NCI-H1436 treated with DMSO at 0.1 percent for 48 hours (cell line): ENCODE measurements around the gene MAPK14.

Source experiments
- DNase-seq: peaks from one replicate; lab custom pipeline; 2025; lab: John Stamatoyannopoulos, UW

The MAPK14 gene

DNA sequence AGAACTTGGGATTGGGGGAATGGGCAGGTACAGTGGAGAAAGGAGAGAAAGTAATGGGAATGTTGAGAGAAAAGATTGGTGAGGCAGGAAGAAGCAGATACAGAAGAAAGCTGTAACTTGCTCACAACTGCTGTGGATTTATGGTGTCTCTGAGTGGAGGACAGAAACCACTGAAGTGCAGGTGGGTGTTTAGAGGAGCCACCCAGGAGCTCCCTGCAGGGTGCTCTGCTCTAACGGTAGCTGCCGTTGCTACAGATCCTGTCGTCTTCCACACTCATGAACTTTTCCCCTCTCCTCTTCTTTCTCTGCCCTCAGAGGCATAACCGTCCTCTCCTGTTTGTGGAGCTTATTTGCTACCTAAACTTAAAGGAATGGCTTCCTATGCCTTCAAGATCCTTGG is 75.2 kb downstream of the MAPK14 start:
- no peak for DNase-seq

DNA sequence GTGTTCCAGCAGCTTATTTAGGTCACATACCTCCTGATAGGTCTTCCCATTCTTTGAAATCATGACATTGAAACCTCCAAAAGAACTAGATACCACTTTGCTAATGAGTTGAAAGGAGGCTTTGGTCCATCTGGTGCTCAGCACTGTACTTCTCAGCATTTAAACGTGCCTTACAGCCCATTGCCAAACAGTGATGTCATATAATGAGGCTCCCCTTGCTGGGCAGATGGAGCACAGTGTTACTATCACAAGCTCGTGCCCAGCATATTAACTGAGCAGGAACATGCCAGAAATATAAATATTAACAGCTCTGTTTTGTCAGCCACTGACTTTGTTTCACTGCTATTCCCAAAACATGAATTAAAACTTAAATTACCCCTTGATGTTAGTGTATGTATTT is 77.2 kb downstream of the MAPK14 start:
- DNase-seq, result no peak

DNA sequence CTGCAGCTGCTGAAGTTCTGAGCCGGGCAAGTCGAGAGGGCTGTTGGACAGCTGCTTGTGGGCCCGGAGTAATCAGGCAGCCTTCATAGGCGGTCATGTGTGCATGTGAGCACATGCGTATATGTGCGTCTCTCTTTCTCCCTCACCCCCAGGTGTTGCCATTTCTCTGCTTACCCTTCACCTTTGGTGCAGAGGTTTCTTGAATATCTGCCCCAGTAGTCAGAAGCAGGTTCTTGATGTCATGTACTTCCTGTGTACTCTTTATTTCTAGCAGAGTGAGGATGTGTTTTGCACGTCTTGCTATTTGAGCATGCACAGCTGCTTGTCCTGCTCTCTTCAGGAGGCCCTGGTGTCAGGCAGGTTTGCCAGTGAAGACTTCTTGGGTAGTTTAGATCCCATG is 81.5 kb downstream of the MAPK14 start:
- no peak for DNase-seq

DNA sequence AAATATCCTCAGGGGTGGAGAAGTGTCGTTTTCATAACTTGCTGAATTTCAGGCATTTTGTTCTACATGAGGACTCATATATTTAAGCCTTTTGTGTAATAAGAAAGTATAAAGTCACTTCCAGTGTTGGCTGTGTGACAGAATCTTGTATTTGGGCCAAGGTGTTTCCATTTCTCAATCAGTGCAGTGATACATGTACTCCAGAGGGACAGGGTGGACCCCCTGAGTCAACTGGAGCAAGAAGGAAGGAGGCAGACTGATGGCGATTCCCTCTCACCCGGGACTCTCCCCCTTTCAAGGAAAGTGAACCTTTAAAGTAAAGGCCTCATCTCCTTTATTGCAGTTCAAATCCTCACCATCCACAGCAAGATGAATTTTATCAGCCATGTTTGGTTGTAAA is 82.4 kb downstream of the MAPK14 start:
- DNase-seq, result no peak

DNA sequence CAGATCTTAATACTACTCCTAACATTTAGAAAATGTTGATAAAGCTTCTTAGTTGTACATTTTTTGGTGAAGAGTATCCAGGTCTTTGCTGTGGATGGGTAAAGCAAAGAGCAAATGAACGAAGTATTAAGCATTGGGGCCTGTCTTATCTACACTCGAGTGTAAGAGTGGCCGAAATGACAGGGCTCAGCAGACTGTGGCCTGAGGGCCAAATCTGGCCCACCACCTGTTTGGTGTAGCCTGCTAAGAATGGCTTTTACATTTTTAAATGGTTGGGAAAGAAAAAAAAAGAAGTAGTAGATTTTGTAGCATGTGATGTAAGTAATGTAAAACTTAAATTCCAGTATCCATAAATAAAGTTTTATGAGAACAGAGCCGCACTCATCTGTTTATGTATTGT is 83.3 kb downstream of the MAPK14 start:
- DNase-seq, result no peak

DNA sequence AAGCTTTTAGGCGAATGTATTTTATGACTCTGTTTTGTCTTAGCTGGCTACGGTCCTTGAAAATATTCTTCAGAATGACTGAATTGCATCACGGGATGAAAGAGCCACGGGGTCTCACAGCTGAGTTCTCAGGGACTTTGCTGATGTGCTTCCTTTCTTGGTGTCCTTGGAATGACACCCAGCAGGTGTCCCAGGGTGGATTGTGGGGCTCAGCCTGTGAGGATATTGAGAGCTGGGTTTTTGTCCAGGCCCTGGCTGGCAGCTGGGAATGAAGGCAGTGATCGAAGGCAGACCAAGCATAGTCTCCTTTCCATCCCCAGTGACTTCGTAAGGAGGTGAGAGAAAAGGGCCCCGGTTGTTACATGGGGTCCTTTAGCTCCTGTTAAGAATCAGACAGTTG is 83.9 kb downstream of the MAPK14 start:
- no peak for DNase-seq

DNA sequence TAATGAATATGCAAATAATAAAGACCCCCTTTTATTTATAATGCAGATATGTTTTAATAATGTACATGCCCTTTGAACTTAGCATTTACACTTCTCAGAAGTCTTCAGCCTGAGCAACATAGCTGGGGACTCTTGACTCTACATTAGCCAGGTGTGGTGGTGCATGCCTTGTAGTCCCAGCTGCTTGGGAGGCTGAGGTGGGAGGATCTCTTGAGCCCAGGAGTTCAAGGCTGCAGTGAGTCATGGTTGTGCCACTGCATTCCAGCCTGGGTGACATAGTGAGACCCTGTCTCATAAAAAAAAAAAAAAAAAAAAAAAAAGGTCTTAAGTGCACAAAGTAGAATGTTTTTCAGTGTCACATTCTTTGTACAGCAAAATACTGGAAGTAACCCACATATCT is 85.4 kb downstream of the MAPK14 start:
- DNase-seq, result no peak

DNA sequence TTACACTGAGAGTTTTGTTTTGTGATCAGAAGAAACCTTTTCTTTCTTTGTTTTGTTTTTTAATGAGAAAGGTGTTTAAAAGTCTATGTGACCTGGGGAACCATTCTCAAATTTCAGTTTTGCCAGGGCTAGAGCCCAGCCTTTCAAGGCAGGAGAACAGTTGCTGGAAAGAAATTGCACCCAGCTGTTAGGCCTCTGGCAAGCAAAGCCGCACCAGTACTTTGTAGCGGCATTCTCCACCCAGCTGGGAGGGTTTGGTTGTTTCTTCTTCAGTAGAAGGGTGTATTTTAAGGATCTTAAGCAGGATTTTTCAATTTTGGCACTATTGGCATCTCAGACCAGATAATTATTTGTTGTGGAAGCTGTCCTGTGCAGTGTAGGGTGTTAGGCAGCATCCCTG is 86.1 kb downstream of the MAPK14 start:
- no peak for DNase-seq

DNA sequence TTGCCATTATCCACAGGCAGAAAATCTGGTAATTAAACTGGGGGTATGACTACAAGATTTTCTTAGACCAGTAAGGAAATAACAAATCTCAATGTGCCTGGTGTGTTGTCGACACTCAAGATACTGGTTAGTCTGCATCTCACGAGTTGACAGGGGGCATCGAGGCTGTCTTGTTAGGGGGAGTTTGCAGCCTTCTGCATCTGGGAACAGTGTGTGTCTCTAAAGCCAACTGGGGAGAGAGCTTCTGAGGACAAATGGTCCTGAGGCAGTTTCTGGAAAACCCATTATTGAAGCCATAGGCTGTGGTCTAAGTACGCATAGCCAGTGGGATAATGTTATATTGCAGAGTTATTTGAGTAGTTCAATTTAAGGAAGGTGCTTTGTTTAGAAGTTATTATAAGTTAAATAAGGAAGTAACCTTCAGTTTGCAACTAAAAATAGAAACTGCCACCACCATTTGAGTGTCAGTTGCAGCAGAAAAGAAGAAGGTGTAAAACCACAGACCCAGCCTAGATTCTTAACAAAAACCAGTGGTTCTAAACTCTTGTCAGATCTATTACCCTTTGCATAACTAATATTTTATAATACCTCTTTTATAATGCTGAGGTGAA is 87.3 kb downstream of the MAPK14 start:
- no peak for DNase-seq

DNA sequence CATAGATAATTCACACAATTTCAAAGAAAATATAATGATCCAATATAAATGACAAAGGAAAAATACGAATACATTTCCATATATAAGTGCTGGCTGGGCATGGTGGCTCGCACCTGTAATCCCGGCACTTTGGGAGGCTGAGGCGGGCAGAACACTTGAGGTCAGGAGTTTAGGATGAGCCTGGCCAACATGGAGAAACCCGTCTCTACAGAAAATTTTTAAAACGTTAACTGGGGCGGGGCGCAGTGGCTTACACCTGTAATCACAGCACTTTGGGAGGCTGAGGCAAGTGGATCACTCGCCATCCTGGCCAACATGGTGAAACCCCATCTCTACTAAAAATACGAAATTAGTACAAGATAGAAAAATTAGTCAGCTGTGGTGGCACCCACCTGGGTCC is 87.8 kb downstream of the MAPK14 start:
- DNase-seq, result no peak

DNA sequence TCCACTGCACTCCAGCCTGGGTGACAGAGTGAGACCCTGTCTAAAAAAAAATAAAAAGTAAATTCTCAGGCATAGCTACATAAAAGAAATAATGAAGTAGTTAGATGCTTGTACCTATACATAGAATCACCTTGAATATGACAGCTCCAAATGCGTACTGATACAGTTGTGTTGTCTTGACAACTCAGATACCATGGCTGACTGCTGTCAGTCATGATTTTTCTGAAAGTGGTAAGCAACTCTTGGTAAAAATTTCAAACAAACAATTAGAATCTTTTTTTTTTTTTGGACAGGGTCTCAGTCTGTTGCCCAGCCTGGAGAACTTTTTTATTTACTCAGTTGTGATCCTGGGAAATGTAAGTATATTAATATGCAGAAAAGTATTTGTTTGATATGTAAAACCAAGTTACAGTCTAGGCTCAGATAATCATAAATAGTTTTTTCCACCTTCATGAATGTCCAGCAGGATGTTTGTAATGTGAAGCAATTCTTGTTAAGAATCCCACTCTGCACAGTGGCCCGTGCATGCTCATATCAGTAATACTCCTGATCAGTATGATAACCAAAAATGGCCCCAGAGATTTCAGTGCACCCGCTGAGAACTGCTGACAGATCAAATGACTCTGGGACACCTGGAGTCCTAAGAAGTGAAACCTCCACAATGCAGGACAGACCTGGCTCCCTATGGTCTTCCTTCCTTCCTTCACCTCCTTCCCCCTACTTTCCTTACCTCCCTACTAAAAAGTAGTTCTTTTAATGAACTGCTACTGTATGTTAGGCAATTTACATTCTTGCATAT is 88.7 kb downstream of the MAPK14 start:
- DNase-seq, result no peak

DNA sequence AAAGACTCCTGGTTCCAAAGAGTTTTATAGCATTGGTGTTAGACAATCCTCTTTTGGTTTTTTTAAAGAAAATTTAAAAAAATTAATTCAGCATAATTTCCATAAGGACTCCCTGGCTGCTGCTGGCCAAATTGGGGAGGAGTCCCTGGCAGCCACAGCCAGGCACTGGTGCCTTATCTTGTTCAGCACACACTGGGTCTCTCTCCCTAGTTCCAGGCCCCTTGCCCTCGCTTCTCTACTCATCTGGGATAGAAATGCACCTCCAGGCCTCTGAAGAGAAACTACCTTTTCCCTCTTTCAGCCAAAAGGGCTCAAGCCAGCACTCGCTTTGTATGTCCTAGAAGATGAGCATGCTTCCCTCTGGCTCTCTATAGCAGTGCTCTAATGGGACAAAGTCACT is 89.3 kb downstream of the MAPK14 start:
- no peak for DNase-seq

DNA sequence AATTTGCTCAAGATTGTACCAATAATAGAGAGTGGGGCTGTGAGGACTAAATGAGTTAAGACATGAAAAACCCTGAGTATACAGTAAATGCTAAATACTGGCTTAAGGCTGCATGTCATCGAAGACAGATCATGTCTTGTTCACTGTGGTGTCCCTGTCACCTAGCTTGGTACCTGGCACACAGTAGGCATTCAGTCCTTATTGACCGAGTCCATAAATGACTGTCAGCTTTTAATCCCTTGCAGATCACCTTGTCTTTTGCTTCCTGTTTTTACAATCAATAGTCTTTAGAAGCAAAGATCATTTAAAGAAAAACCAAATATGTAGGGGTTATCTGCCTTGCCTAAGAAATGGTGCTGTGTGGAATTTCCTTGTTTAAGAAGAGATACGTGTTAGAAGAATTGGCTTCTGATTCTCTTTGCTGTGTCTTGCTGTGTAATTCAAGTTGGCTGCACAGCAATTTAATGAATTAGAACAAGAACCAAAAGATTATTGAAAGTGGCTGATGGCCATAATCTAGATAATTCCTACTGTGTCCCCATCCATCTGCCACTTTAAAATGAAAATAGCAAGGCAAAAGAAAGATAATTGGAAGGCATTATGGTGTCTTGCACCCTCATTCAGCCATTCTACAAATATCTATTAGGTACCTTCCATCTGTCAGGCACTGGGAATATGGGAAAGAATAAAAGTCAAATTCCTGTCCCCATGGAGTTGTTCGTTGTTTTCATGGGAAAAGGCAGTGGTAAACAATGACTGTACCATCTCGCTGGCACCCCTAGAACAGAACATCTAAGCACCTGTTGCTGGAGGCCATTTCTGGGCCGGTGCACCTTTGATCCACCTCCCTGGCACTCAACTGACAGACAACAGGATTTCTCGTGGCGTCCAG is 90.3 kb downstream of the MAPK14 start:
- no peak for DNase-seq

DNA sequence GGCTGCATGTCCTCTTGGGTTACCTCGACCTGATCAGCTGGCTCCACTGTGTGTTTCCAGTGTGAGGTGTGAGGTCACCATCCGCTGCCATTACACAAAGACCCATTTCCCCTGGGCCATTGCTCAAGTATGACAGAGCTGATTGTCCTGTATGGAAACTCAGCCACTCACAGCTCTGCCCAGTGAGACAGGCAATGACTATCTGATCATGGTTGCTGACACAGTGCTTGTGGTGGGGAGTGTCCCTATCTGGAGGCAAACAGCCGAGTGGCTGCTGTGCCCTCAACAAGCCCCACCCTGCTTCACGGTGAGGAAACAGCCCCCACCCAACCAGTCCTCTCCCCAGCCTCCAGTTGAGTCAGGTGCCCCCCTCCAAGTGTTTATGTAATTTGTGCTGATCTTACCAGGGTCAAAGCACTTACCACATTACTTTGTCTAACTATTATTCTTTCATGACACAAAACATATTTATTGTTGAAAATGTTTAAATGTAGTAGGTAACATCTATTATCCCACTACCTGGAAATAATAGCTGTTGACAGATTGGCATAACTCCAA is 91.0 kb downstream of the MAPK14 start:
- DNase-seq, result no peak

DNA sequence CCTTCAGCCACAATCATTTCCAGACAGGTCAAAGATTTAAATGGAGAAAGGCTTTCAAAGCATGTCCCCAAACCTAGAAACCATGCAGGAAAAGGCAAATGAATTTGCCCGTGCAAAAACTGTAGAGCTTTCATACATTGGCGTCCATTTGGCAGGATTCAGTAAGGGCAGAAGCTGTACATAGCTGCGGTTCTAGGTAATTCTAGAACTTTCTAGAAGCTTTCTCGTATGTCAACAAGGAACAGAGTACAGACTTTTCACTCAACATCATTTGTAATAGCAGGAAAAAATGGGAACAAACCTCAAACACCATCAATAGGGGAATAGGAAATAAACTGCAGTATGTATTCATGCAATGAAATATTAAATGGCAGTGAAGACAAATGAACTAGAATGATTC is 91.6 kb downstream of the MAPK14 start:
- no peak for DNase-seq

DNA sequence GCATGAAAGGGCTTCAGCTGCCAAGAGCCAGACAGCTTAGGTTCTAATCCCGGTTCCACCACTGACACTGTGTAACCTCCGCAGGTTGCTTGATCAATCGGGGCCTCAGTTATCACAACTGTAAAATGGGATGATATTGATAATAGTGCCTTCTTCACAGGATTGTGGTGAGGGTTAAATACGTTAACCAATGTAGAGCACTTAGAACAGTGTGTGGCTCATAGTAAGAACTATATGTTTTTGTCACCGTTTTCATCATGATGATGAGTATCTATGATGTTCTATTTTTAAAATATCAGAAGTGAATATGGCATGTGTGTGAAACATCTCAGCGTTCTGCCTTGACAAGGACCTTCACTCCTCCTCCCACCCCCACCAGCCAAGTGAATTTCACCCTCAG is 92.4 kb downstream of the MAPK14 start:
- DNase-seq, result no peak

DNA sequence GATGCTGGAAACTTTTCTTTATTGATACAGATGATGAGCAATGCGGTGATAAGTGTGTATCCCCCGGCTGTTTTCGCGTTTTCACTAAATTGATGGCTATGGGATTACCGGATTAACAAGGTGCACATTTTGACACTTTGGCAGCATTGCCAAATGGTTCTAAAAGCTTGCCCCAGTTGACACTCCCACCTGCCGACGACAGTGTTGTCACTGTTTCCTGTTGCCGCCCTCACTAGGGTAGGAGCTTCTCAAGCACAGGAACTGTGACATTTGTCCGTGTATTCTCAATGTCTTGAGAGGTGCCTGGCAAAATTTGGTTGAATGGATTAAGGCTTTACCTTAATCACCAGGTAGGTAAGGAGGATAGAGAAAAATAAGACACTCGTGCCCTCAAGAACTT is 92.9 kb downstream of the MAPK14 start:
- no peak for DNase-seq

DNA sequence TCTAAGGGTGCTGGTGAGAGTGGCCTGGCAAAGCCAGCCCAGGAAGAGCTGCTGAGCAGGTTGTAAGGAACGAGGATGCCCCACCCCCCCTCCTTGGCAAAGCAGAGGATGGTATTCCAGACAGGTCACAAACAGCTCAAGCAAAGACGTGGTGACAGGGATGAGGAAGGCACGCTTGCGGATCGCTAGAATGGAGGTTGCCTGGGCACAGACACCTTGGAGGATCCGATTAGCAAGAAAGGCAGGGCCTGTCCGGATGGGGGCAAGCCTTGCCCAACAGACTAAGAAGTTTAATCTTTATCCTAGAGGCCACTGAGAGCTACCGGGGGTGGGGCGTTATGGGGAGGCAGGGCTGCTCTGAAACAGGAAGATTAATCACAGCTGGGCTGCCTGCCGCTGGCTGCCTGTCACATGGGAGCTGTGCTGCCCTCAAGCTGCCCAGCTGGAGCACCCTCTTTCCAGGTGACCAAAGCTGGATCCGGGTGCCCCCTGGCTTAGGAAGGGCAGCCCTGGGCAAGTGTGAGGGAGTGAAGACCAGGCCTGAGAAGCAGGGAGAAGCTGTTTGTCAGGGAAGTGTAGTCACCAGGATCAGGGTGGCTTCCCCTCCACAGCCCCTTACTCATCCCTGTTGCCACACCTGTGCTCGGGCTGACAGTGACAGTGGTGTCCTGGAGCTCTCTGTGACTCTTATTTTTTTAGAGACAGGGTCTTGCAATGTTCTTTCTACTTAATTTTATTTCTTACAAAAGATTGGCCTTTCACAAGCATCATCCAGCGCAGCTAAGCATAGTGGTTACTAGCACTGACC is 93.6 kb downstream of the MAPK14 start:
- no peak for DNase-seq

DNA sequence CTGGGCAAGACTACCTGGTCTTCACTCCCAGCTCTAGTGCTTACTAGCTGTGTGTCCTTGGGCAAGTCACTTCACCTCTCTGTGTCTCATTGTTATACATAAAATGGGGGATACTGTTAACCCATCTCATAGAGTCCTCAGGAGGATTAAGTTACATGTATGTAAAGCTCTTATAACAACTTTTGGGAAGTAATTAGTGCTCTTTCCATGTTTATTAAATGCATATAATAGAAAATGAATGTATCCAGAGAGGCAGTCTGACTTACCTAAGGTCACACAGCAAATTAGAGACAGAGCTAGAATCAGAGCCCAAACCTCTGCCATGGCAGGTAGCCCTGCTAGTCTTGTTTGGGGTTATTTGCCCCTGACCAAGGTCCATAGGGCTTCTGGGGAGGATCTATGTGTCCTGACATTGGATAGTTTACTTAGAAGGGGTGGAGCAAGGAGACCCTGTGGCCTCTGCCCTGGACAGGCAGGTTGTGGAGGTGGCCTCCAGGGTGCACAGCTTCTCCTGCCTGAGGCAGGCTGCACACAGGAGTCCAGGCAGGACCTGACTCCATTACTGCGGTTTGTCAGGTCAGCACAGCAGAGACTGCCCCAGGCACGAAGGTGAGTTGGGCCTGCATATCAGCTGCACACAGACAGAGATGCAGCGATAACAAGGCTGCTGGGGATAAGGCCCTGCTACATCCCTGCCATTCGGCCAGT is 94.3 kb downstream of the MAPK14 start:
- no peak for DNase-seq

DNA sequence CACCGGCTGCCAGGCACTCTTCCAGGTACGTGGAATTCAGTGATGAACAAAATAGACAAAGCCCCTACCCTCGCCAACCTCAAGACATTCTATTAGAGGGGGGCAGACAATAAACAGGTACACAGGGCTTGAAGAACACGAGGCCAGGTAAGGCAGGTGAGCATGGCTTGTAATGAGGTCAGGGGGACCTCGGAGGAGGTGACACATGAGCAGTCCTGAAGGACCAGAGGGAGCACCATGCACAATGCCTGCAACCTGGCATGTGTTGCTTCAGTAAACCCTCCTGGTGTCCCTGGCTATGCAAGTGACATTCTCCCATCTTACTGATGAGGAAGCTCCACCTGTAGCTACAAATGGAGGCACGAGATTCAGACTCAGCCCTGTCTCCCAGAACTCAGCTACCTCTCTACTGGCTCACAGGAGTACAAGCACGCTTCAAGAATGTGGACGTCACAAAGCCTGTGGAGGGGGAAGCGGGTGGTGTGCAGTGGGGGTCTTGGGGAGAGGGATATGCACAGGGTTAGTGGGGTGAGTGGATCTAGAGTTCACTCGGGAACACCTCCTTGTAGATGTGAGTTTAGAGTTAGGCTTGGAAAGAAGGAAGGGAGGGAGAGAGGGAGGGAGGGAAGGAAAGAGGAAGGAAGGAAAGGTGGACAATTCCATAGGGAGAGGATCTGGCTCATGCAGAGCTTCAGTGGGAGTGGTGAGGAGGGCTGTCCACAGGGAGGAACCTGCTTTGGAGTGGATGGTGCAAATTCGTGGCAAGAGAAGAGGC is 95.1 kb downstream of the MAPK14 start:
- DNase-seq, result no peak
